Breast epithelium (tissue), 4 donors: ENCODE measurements around the gene SNTB2. TPM values are rescaled to one million over a fixed set of nuclear protein-coding genes. Genes with fewer than 3 reads are reported as not detected.
"Not testable (repeated sequence)": the region's sequence is repeated elsewhere in the genome, so short reads cannot be mapped to it uniquely, and the experiment has no call there.

ENCODE experiments used
- DNase-seq, 2 donors: peaks; one replicate each; pipeline ENCODE4 v3.0.0-alpha.2; 2019; ENCODE audit warnings: low spot score in 2 of 2
- H3K27ac ChIP-seq, 2 donors: fragments of 200-600 bp; sonication (generic) in 1 of 2; one replicate each; pipeline ENCODE4 v1.5.1; 2016 to 2019; ENCODE audit warnings: mild to moderate bottlenecking in 1 of 2
- H3K27me3 ChIP-seq, 2 donors: fragments of 200-600 bp; sonication (generic) in 1 of 2; one replicate each; pipeline versions ENCODE4 v1.5.1 to v1.6.0; 2017 to 2019; ENCODE audit warnings: control low read depth in 1 of 2, mild to moderate bottlenecking in 1 of 2
- H3K36me3 ChIP-seq: fragments of 200-600 bp; one replicate; pipeline ENCODE4 v1.5.1; 2019
- H3K4me1 ChIP-seq, 2 donors: fragments of 200-600 bp; sonication (generic); one replicate each; pipeline ENCODE4 v1.5.1; 2016 to 2019; ENCODE audit warnings: control low read depth in 1 of 2
- H3K4me3 ChIP-seq, 3 donors: fragments of 200-600 bp; sonication (generic); 1 replicate in 2 of 3; 2 replicates in 1 of 3; pipeline ENCODE4 v1.5.1; 2016 to 2019; ENCODE audit warnings: mild to moderate bottlenecking in 3 of 3, moderate library complexity in 2 of 3
- H3K9me3 ChIP-seq, 2 donors: fragments of 200-600 bp; sonication (generic) in 1 of 2; one replicate each; pipeline ENCODE4 v1.5.1; 2016 to 2019; ENCODE audit warnings: control low read depth in 1 of 2
- CTCF ChIP-seq, 3 donors: fragments of 450-650 bp; IDR thresholded peaks; one replicate each; pipeline ENCODE4 v1.5.1; 2016 to 2017; ENCODE audit warnings: antibody characterized with exemption in 3 of 3, mild to moderate bottlenecking in 3 of 3, moderate library complexity in 3 of 3
- POLR2A ChIP-seq: fragments of 450-650 bp; IDR thresholded peaks from one replicate; pipeline ENCODE4 v1.6.1; 2016; ENCODE audit warnings: antibody characterized with exemption, mild to moderate bottlenecking, moderate library complexity
- POLR2AphosphoS5 ChIP-seq, 3 donors: sonication (generic); formaldehyde crosslinking; IDR thresholded peaks; one replicate each; pipeline ENCODE4 v1.6.1; 2017; ENCODE audit warnings: antibody characterized with exemption in 3 of 3
- intact Hi-C: fragments of 100-400 bp; cut with DNase I; formaldehyde crosslinking; loops from one replicate; pipeline ENCODE4 v1.15.1; 2023; ENCODE audit warnings: low total_unique reads
- total RNA-seq, 3 donors: library from RNA; depleted of rRNA; stranded (reverse); fragments of >200 nt; gene quantifications; one replicate each; pipeline ENCODE4 v1.1.0, GENCODE V29; 2016

Gene SNTB2
- total RNA-seq, 3 donors from 2014 or later: 29.8 to 78.1 (median 36.6) TPM

- no peak for DNase-seq
- TF ChIP-seq POLR2A (no peak), CTCF (IDR thresholded peaks at IDR 0.05) (no peak), POLR2AphosphoS5 (IDR thresholded peaks at IDR 0.05) (no peak)
- H3K27me3 ChIP-seq: no peaks in the 10 kb centered on the region
These were observed 106.4 kb downstream of the SNTB2 start for GRCh38 chr16:69293401-69293800.

GRCh38 chr16:69294051-69294450 lies 107.1 kb downstream of the SNTB2 start:
- no peak overlapping the region for H3K4me3 ChIP-seq

More at GRCh38 chr16:69293401-69293800, 106.4 kb downstream of the SNTB2 start:
- no peaks in the 10 kb centered on the region for H3K4me1 ChIP-seq
- H3K27ac ChIP-seq: peak overlapping the region in 1 of 2 donors; percentile 29
- H3K4me3 ChIP-seq: no peak overlapping the region
- H3K36me3 ChIP-seq: no peaks in the 10 kb centered on the region
- intact Hi-C loops: no loop called here
- no peaks in the 10 kb centered on the region for H3K9me3 ChIP-seq

GRCh38 chr16:69296771-69297170 lies 109.8 kb downstream of the SNTB2 start:
- H3K36me3 ChIP-seq, intact Hi-C loops, H3K9me3 ChIP-seq, DNase-seq, H3K4me1 ChIP-seq, H3K4me3 ChIP-seq, H3K27ac ChIP-seq, H3K27me3 ChIP-seq: not testable (repeated sequence)

More at GRCh38 chr16:69294051-69294450, 107.1 kb downstream of the SNTB2 start:
- peak in 1 of 2 donors; percentile 44 for DNase-seq
- H3K4me1 ChIP-seq: no peaks in the 10 kb centered on the region
- no peak overlapping the region for H3K27ac ChIP-seq
- no peak for TF ChIP-seq POLR2AphosphoS5 (IDR thresholded peaks at IDR 0.05)
- no peak for TF ChIP-seq POLR2A
- TF ChIP-seq CTCF (IDR thresholded peaks at IDR 0.05): no peak
- no peaks in the 10 kb centered on the region for H3K27me3 ChIP-seq
- intact Hi-C loops: no loop called here
- H3K36me3 ChIP-seq: no peaks in the 10 kb centered on the region
- no peaks in the 10 kb centered on the region for H3K9me3 ChIP-seq

GRCh38 chr16:69298261-69298660 lies 111.3 kb downstream of the SNTB2 start:
- H3K4me1 ChIP-seq: no peaks in the 10 kb centered on the region
- H3K4me3 ChIP-seq: no peak overlapping the region
- no peak for TF ChIP-seq POLR2AphosphoS5 (IDR thresholded peaks at IDR 0.05)
- H3K9me3 ChIP-seq: no peaks in the 10 kb centered on the region
- intact Hi-C loops: no loop called here
- no peak for DNase-seq
- H3K27me3 ChIP-seq: no peaks in the 10 kb centered on the region
- H3K36me3 ChIP-seq: no peaks in the 10 kb centered on the region
- H3K27ac ChIP-seq: no peak overlapping the region

GRCh38 chr16:69301187-69301586 lies 114.2 kb downstream of the SNTB2 start:
- Histone ChIP-seq H3K27ac (no peak overlapping the region), H3K9me3 (no peaks in the 10 kb centered on the region), H3K4me1 (no peaks in the 10 kb centered on the region), H3K36me3 (no peaks in the 10 kb centered on the region), H3K27me3 (no peaks in the 10 kb centered on the region), H3K4me3 (no peak overlapping the region)
- intact Hi-C loops: no loop called here
- DNase-seq: no peak
- no peak for TF ChIP-seq POLR2AphosphoS5 (IDR thresholded peaks at IDR 0.05)
- no peak for TF ChIP-seq POLR2A
- TF ChIP-seq CTCF (IDR thresholded peaks at IDR 0.05): no peak

- no peaks in the 10 kb centered on the region for H3K4me1 ChIP-seq
- H3K9me3 ChIP-seq: no peaks in the 10 kb centered on the region
- intact Hi-C loops: no loop called here
- TF ChIP-seq CTCF (IDR thresholded peaks at IDR 0.05) (no peak), POLR2AphosphoS5 (IDR thresholded peaks at IDR 0.05) (no peak), POLR2A (no peak)
- no peak for DNase-seq
- H3K27me3 ChIP-seq: no peaks in the 10 kb centered on the region
- H3K27ac ChIP-seq: peak overlapping the region in 1 of 2 donors; percentile 23
- no peak overlapping the region for H3K4me3 ChIP-seq
- no peaks in the 10 kb centered on the region for H3K36me3 ChIP-seq
These were observed 114.9 kb downstream of the SNTB2 start for GRCh38 chr16:69301861-69302260.
